HG02884 (cell line): ENCODE measurements around the gene SH3D21.

Source experiments
- ATAC-seq: cut with Tn5 transposase; IDR thresholded peaks from one replicate; pipeline ENCODE4 v1.9.1; 2021; ENCODE audit warnings: mild to moderate bottlenecking, moderate library complexity; ENCODE audit not compliant: unreplicated experiment

The SH3D21 gene

DNA sequence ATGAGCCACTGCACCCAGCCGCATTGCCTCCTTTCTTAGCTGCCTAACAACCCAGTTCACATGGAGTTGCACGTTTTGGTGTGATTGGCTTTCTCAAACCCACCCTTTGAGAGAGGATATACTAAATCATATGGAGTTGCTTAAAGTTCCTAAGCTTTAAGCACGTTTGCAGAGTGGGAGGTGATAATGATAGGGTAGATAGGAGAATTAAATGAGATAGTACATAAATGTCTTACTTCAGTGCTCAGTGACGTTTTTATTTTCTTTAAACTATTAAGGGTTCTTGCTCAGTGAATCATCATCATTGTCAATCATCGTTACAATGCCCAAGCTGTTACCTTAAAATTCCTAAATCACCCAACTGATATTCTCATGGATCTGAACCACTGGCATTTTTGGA lies 2.9 kb upstream of the SH3D21 start:
- no peak for ATAC-seq

DNA sequence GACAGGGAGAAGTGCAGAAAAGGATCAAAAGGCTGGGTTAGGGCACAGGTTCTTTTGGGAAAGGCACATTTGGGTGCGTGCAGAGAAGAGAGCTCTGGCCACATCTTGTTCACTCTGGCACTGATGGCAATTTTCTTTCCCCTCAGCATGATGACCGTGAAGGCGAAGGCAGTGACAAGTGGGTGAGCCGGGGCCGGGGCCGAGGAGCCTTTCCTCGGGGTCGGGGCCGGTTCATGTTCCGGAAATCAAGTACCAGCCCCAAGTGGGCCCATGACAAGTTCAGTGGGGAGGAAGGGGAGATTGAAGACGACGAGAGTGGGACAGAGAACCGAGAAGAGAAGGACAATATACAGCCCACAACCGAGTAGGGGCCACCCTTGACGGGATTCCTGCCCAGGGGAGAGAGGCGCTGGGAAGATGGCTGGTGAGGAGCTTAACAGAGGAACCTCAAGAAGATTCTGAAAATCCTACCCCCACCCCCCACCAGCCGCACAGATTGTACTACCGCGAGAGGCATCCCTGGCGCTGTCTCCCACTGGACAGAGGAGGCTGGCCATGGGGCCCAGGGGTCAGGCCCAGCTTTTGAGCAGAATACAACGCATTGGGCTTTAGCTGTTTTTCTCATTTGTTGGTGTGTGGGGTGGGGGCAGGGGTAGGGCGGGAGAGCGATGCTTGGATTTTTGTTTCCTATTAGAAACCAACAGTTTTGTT lies 2.4 kb upstream of the SH3D21 start:
- no peak for ATAC-seq

DNA sequence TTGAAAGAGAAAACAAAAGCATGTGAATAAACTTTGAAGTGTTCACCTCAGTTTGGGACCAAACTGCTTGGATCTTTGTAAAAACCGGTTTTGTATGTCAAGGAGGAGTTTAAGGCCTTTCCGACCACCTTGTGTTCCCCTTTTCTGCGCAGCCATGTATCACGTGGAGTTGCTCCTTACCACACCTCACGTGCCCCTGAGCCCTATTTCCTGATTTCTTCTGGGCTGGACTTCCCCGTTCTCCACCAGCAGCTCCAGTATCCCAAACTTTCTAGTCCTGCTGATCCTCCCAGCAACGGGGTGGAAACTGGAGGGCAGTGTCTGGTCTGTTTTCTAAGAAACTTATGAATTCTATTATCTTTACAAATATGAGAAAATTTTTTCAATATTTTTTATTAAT lies 1.6 kb upstream of the SH3D21 start:
- no peak for ATAC-seq

DNA sequence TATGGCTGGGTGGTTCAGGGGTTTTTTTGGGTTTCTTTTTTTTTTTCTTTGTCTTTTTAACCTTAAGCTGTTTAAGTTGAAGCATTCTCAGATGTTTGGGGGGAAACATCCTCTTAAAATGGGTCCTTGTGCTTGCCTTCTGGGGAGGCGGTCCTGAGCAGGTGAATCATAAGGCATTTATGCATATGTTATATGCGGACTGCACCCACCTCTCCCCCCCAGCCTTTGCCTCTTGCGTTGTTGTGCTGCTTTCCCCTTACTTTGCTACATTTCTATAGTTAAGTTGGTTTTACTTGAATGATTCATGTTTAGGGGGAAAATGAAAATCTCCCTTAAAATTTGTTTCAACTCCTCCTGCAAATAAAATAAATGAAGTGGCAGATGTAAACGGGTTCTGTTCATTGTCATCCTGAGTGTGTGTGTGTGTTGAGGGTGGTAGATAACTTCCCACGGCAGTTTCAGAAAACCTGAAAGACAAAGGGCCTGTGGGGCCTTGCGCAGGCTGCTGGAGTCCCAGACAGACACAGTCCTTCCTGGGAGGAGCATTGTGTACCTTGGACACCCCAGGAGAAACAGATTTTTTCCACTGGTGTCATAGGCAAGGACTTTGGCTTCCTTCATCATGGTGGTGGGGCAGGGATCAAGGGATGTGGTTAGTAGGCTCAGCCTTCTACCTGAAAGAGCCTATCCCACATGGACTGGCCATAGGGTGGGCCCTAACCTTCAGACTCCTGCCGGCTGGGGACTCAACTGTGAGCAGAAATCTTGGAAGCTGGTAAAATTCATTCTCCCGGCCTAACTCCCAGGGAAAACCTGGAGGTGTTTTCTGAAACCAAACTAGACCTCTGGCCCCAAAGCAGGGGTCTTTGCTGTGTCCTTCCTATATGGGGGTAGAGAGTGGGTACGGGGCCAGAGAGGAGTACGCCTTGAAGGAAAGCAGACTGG lies 926 bp upstream of the SH3D21 start:
- no peak for ATAC-seq

DNA sequence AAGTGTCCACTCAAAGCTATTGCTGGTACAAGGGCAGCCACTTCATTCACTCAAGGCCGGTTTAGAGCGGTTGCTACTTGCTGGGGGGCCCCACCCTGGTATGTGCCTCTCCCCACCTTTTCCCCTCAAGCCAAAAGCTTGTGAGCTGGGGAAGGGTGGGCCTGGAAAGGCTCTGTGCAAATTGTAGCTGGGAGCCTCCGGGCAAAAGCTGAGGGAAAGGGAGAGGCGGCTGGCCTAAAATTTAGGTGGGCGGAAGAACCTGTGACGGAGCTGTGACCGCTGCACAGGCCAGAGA lies 306 bp upstream of the SH3D21 start:
- no peak for ATAC-seq

DNA sequence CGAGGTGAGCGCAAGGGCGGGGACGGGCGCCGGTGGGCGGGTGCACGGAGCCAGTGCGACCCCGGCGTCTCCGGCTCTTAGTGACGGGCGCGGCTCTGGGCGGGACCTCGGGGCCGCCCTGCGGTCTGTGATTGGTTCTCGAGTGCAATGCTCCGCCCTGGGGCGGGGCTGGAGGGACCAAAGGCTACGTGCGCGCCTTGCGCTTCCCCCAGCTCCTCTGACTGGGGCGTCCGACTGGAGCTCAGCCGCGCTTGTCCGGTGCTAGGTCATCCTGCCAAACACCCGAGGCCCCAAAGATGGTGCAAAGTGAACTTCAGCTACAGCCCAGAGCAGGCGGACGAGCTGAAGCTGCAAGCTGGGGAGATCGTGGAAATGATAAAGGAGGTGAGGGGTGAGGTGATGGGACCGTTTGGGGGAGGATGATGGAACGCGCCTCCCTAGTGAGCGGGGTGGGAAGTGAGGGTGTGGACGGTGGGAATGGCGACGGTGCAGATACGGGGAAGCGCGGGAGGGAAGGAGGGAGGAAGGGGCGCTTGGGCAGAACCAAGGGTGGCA lies 811 bp downstream of the SH3D21 start:
- ATAC-seq = peak; percentile 98

DNA sequence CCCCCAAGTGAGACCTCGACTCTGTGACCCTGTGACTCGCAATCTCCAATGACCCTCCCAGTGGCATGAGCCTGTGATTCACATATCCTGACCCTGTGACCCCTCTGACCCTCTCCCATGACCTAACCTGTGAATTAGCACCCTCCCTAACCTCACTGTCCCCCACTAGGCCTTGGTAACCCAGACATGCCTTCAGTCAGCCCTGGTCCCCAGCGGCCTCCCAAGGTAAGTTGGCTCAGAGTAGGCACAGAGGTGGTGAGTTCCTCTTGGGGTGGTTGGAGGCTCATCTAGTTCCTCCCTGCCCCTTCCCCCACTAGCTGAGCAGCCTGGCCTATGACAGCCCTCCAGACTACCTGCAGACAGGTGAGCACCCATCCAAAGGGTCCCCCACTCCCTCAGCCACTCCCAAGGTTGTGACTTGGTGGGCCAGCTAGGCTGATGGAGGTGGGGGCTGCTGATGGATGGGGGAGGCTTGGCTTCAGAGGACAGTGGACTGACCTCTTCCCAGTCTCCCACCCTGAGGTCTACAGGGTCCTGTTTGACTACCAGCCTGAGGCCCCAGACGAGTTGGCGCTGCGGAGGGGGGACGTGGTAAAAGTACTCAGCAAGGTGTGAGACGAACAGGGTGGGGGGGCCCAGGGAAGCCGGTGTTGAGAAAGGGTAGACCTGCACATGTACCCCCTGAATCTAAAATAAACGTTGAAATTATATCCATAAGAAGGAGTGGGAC lies 1.6 kb downstream of the SH3D21 start:
- ATAC-seq = no peak

DNA sequence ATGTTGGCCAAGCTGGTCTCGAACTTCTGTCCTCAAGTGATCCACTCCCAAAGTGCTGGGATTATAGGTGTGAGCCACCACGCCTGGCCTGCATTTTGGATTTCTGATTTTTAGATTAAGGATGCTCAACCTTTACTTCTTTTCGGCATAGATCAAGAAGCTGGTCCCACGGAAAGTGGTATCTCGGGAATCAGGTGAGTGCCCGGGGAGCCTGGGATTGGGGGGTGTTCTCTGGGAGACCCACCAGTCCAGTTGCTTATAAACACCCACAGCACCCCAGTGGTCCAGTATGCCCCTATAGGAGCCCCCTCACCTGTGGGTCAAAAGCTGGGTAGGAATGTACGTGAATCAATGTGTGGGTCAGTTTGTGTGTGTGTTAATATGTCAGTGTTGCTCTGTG lies 3.2 kb downstream of the SH3D21 start:
- no peak for ATAC-seq

DNA sequence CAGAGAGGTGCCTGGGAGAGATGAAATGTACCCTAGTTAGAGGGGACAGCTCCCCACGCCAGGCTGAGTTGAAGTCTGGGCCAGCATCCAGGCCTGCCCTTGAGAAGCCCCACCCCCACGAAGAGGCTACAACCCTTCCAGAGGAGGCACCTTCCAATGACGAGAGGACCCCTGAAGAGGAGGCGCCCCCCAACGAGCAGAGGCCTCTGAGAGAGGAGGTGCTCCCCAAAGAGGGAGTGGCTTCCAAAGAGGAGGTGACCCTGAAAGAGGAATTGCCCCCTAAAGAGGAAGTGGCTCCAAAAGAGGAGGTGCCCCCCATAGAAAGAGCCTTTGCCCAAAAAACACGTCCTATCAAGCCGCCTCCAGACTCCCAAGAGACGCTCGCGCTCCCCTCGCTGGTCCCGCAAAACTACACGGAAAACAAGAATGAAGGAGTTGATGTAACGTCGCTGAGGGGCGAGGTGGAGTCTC lies 14.2 kb downstream of the SH3D21 start:
- no peak for ATAC-seq

DNA sequence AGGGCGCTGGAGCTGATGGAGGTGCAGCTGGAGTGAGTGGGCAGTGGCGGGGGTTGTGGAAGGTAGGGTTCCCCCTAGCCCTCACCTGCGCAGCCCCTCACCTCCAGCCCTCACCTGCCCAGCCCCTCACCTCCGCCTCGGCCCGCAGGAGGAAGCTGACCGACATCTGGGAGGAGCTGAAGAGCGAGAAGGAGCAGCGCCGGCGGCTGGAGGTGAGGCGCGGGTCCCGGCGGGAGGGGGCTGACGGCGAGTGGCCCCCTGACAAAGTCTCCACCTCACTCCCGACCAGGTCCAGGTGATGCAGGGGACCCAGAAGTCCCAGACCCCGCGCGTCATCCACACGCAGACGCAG lies 14.6 kb downstream of the SH3D21 start:
- no peak for ATAC-seq

DNA sequence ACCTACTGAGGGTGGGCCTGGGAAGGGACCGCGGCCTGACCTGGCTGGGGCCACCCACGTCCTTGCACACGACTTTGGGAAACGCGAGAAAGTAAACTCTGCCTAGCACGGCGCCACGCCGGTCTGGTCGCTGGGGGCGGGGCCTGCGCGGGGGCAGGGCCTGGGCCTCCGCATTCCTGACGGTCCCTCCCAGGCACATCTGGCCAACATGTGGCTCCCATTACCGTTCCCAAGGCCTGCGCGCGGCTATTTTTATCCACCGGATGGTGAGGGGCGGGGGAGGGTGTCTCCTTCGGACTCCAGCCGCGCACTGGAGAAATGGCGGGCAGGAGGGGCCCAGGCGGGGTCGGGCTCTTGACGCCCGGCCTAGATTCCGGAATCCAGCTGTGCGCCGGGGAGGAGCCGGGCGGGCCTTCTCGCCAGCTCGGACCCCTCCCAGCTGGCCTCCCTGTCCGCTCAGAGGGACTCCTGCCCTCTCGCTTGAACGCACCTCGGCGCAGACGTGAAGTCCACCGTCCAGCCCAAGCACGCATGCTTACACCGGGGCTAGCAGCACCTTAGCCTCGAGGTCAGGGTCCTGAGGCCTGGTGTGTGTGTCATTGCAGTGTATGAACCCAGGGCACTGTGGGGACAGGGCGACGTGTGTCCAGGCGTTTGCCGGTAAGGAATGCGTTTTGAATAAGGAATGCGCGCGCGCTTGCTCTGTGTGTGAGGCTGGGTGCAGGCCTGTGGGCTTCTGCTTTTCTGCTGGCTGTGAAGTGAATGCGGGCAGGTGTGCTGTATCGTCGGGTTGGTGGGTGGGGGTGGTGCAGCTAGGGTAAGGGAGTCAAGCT lies 15.2 kb downstream of the SH3D21 start:
- ATAC-seq = no peak

DNA sequence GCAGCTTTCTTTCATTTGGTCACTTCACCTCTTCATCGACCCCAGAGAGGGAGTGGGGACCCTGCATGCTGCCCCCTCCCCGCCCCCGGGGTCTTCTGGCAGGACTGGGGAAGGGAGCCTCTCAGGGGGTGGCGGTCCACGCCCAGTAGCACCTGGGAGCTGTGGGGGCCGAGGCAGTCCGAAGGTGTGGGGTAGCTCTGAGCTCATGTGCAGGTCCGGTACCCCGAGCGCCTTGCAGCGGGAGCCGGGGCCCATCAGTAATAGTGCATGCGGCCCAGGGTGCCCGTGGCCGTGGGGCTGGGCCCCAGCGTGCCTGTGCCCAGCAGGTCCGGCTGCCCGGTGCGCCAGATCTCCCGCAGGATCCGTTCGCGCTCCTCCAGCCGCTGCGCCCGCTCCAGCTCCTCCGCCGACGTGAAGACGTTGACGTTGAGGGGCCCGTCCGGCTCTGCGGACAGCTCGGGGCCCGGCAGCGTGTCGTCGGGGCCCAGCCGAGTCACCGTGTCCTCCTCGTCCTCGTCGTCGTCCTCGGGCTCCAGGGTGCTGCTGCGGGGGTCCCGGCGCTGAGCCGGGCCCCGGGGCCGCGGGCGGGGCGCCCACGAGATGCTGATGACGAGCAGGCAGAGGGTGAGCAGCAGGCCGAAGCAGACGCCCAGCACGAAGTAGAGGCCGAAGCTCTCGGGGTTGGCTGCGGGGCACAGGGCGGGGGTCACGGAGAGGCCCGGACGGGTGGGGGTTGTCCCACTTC lies 16.0 kb downstream of the SH3D21 start:
- no peak for ATAC-seq

DNA sequence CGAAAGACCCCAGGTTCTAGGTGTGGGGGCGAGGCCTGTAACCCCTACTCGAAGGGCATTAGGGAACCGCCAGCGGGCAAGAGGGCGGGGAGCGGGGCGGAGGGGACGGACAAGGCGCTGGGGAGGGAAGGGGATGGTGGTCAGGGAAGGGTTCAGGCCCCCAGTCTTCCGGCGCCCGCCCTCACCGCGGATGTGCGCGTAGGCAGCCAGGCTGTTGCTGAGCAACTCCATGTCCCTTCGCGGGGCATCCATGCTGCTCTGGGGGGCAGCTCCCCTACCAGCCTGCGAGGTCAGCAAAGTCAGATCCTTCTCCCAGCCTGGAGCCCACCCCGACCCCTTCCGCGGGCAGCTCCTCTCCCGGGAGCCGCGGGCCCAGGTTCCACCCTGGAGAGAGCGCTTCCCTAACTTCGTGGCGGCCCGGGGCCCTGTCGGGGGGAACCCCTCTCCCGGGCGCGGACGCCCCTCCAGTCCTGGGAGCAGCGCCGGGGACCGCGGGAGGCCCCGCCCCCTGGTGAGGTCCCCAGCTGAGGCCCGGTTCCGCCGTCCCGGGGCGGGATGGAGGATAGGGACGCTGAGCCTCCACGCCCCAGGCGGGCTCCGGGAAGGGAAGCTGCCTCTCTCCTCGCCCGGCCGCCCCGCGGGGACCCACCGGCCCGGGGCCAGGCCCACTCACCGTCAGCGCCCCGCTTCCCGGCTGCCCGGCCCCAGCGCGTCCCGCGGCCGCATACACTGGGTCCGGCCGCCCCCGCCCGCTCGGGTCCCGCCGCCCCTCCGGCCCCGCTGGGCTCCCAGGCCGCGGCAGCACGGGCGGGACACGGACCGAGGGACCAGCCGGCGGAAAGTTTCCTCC lies 16.8 kb downstream of the SH3D21 start:
- ATAC-seq = no peak

DNA sequence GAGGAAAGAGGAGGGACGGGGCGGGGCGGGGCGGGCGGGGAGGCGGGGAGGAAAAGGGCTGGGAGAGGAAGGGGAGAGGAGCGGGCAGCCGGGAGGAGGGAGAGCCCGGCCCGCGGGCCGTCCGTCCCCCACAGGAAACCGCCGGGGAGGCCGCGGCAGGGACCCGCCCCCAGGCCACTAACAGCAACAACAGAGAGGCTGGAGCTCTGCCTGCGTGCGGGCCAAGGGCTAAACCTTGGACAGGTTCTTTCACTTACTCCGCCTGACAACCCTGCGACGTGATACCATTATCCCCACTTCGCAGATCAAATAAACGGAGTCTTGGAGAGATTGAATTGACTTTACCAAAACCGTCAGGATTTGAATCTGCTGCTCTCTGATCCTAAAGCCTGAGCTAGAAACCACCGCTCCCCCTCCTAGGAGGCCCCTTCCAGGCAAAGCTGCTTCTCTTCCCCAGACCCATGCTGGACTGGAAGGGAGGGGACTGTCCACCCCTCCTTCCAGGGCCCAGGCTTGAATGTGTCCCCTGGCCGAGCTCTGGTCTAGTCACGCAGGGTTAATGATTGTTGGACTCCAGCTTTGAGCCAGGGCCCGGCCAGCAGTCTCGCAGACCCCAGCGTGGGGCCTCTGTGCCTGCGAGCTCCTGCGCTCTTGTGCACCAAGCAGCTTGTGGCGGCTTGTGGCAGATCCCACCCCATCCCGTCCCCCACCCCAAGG lies 17.6 kb downstream of the SH3D21 start, which contains the start of gene EVA1B:
Gene EVA1B, minus strand, starts transcription at position 10 of the 717 bp plus-strand sequence. CDS start 608 bp downstream, outside the sequence.
- ATAC-seq = no peak

DNA sequence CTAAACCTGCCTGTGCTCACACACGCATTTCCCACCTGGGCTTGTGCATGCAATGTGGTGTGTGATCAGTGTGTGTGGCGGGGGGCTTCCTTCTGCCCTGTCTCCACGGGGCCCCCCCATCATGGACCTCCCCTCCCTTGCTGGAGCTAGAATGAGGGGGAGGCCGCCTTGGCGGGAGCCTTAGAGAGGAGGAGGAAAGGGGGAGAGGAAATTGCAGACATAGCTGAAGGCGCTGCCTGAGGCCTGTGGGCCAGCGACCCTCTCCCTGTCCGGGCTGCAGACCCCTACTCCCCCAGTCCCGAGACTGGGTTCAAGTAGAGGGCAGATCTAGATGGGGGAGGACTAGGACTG lies 18.2 kb downstream of the SH3D21 start:
- ATAC-seq = no peak

DNA sequence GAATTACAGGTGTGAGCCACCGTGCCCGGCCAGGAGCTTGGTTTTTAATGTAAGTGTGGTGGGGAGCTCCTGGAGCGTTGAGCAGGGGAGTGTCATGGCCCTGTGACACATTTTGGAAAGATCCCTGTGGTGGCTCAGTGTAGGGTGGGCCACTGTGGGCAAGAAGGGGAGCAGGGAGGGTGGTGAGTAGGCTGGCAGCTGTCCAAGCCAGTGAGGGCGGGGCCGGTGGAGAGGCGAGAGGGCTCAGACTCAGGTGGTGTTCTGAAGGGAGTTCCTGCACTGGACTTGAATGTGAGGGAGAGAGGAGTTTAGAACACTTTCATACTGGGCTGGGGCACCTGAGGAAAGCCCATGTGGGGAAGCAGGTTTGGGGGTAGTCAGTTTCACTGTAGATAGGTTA lies 20.3 kb downstream of the SH3D21 start:
- no peak for ATAC-seq

DNA sequence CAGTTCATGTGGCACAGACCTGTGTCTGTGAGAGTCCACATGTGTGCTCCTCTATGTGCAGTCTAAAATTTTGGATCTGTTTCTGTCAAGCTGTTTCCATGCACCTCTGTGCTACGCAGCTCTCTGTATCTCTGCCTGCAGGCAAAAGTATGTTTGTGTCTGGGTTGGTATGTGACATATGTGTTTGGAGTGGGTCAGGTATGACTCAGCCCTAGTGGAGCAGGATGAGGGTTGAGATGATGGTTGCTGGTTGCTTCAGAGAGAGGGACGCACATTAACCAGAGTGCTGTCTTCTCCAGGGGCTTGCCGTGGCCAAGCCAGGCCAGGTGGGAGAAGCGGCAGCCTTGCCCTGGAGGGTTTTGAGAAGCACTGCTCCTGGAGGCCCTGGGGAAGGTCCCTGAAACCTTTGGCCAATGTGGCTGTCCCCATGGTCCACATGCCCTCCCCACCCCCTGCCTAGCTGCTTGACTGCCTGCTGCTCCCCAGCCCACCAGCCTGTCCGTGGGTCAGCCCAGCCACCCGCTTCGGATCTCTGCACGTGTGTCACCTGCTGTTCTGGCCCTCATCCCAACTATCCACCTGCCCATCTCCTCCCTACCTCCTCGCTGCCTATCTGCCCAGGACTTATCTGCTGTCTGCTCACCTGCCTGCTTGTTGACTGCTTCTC lies 21.4 kb downstream of the SH3D21 start:
- ATAC-seq = no peak

DNA sequence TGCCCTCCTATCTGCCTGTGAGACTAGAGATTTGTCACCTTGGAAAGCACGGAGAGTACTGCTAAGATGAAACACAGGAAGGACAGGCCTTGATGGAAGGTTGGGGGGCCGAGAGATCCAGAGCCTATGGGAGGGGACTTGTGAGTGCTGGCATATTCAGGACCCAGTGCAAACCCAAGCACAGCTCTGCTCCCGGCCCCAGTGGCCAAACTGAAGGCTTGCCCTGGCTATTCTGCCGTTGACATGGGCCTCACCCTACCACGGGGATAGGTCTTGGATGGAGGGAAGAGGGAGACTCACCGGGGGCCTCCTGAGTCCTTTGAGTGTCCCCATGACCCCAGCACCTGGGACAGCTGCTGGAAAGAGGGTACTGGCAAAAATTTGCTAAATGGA lies 21.9 kb downstream of the SH3D21 start:
- ATAC-seq = no peak
